Smooth muscle cell (in vitro differentiated cells): ENCODE data around the gene PLEKHA3. TPM values are rescaled to one million over a fixed set of nuclear protein-coding genes. Genes with fewer than 3 reads are reported as not detected.

Source experiments
- DNase-seq: peaks from one replicate; lab custom pipeline; 2025; ENCODE audit not compliant: unreplicated experiment; lab: John Stamatoyannopoulos, UW
- H2AFZ ChIP-seq: fragments of 200-600 bp; sonication (generic); 2 replicates; pipeline ENCODE4 v1.6.0; 2016; ENCODE audit warnings: antibody characterized with exemption, low read depth, mild to moderate bottlenecking
- H3F3A ChIP-seq: fragments of 200-600 bp; sonication (generic); 2 replicates; pipeline ENCODE4 v1.6.0; 2017; ENCODE audit warnings: antibody characterized with exemption, low read depth
- H3K27ac ChIP-seq: fragments of 200-600 bp; sonication (generic); 2 replicates; pipeline ENCODE4 v1.5.1; 2016; ENCODE audit warnings: low read depth, mild to moderate bottlenecking
- H3K27me3 ChIP-seq: fragments of 200-600 bp; sonication (generic); 2 replicates; pipeline ENCODE4 v1.6.1; 2016; ENCODE audit warnings: low read depth, mild to moderate bottlenecking
- H3K36me3 ChIP-seq: fragments of 200-600 bp; sonication (generic); 2 replicates; pipeline ENCODE4 v1.5.1; 2016; ENCODE audit warnings: low read depth
- H3K4me1 ChIP-seq: fragments of 200-600 bp; sonication (generic); 2 replicates; pipeline ENCODE4 v1.5.1; 2016; ENCODE audit warnings: low read depth
- H3K4me2 ChIP-seq: fragments of 200-600 bp; sonication (generic); 2 replicates; pipeline ENCODE4 v1.6.0; 2016; ENCODE audit warnings: mild to moderate bottlenecking
- H3K4me3 ChIP-seq: fragments of 200-600 bp; sonication (generic); 2 replicates; pipeline ENCODE4 v1.5.1; 2016; ENCODE audit warnings: mild to moderate bottlenecking
- H3K79me2 ChIP-seq: fragments of 200-600 bp; sonication (generic); 2 replicates; pipeline ENCODE4 v1.6.0; 2016; ENCODE audit warnings: low read depth, mild to moderate bottlenecking
- H3K9ac ChIP-seq: fragments of 200-600 bp; sonication (generic); 2 replicates; pipeline ENCODE4 v1.6.0; 2016; ENCODE audit warnings: low read depth
- H3K9me3 ChIP-seq: fragments of 200-600 bp; sonication (generic); replicated peaks from 2 replicates; pipeline ENCODE4 v1.5.1; 2016; ENCODE audit warnings: low read depth
- H4K20me1 ChIP-seq: fragments of 200-600 bp; sonication (generic); 2 replicates; pipeline ENCODE4 v1.6.0; 2016; ENCODE audit warnings: low read depth
- CTCF ChIP-seq: fragments of 200-600 bp; sonication (generic); IDR thresholded peaks from 2 replicates; pipeline ENCODE4 v1.5.1; 2017; ENCODE audit warnings: borderline replicate concordance, mild to moderate bottlenecking, antibody characterized with exemption; ENCODE audit not compliant: insufficient read depth, poor library complexity, severe bottlenecking
- WGBS: methylation state at CpG from one replicate; pipeline ENCODE4 v1.1.7; 2016; ENCODE audit warnings: low lambda C conversion rate; 5-methylcytosine and 5-hydroxymethylcytosine counted together
- polyA plus RNA-seq: library from polyadenylated mRNA; unstranded; fragments of >200 nt; fragmentation: Nextera tagmentation; extraction: Ambion mirVana; gene quantifications from 2 replicates; pipeline ENCODE4 v1.2.1, GENCODE V29; 2016
- total RNA-seq: library from RNA; depleted of rRNA; stranded (reverse); fragments of >200 nt; gene quantifications from 2 replicates; pipeline ENCODE4 v1.2.3, GENCODE V29; 2014

Gene PLEKHA3
- total and polyA plus RNA-seq, 2 experiments from 2014 or later: 9.9 to 37.9 TPM

- no peaks in the 10 kb centered on the region for H3K9me3 ChIP-seq
- no peak overlapping the region for H3K4me2 ChIP-seq
- no peak overlapping the region for H3K9ac ChIP-seq
- DNase-seq: no peak
- no peak overlapping the region for H3K27ac ChIP-seq
- no peaks in the 10 kb centered on the region for H3K27me3 ChIP-seq
- H3K36me3 ChIP-seq: no peaks in the 10 kb centered on the region
- H2AFZ ChIP-seq: no peak overlapping the region
- peaks cover 81% of the 10 kb centered on the region for H4K20me1 ChIP-seq
- no peaks in the 10 kb centered on the region for H3F3A ChIP-seq
- H3K4me1 ChIP-seq: peaks cover 15% of the 10 kb centered on the region
- TF ChIP-seq CTCF: no peak
- WGBS: 79% methylated on average over 3 of the region's 3 CpGs
- no peak overlapping the region for H3K4me3 ChIP-seq
- peaks cover 78% of the 10 kb centered on the region for H3K79me2 ChIP-seq
These were observed 5.1 kb downstream of the PLEKHA3 start for GRCh38 chr2:178485356-178485755.

GRCh38 chr2:178491612-178492011, 11.4 kb downstream of the PLEKHA3 start:
- DNase-seq: no peak
- TF ChIP-seq CTCF: no peak

GRCh38 chr2:178496049-178496448, 15.8 kb downstream of the PLEKHA3 start:
- Histone ChIP-seq H3K4me3 (no peak overlapping the region), H3K4me1 (no peaks in the 10 kb centered on the region), H4K20me1 (no peaks in the 10 kb centered on the region), H3F3A (no peaks in the 10 kb centered on the region), H3K9me3 (no peaks in the 10 kb centered on the region), H3K79me2 (peaks cover 5% of the 10 kb centered on the region), H3K4me2 (no peak overlapping the region), H3K36me3 (peaks cover 43% of the 10 kb centered on the region), H2AFZ (no peak overlapping the region), H3K27me3 (no peaks in the 10 kb centered on the region), H3K9ac (no peak overlapping the region), H3K27ac (no peak overlapping the region)
- 92% methylated on average over 4 of the region's 4 CpGs for WGBS
- TF ChIP-seq CTCF: no peak
- no peak for DNase-seq

More at GRCh38 chr2:178491612-178492011, 11.4 kb downstream of the PLEKHA3 start:
- Histone ChIP-seq H3F3A (no peaks in the 10 kb centered on the region), H4K20me1 (peaks cover 30% of the 10 kb centered on the region), H3K4me2 (no peak overlapping the region), H3K27ac (no peak overlapping the region), H3K4me1 (no peaks in the 10 kb centered on the region), H3K27me3 (no peaks in the 10 kb centered on the region), H3K79me2 (peaks cover 32% of the 10 kb centered on the region), H2AFZ (no peak overlapping the region), H3K36me3 (peaks cover 20% of the 10 kb centered on the region), H3K9me3 (no peaks in the 10 kb centered on the region), H3K9ac (no peak overlapping the region), H3K4me3 (no peak overlapping the region)
- WGBS: 92% methylated on average over 6 of the region's 6 CpGs

- DNase-seq: no peak
- no peak overlapping the region for H2AFZ ChIP-seq
- H3K36me3 ChIP-seq: peaks cover 46% of the 10 kb centered on the region
- H3K9ac ChIP-seq: no peak overlapping the region
- H4K20me1 ChIP-seq: no peaks in the 10 kb centered on the region
- no peaks in the 10 kb centered on the region for H3K27me3 ChIP-seq
- no peaks in the 10 kb centered on the region for H3K9me3 ChIP-seq
- no peak overlapping the region for H3K27ac ChIP-seq
- TF ChIP-seq CTCF: no peak
- no peak overlapping the region for H3K4me3 ChIP-seq
- H3K79me2 ChIP-seq: peaks cover 2% of the 10 kb centered on the region
- H3K4me1 ChIP-seq: no peaks in the 10 kb centered on the region
- H3K4me2 ChIP-seq: no peak overlapping the region
- H3F3A ChIP-seq: no peaks in the 10 kb centered on the region
These were observed 17.9 kb downstream of the PLEKHA3 start for GRCh38 chr2:178498137-178498536.
